Peyer's patch (tissue), 4 donors: ENCODE data around the gene PERCC1. TPM values are rescaled to one million over a fixed set of nuclear protein-coding genes. Genes with fewer than 3 reads are reported as not detected.

Experiments
- DNase-seq, 3 donors: peaks; one replicate each; pipeline ENCODE4 v3.0.0-alpha.2; 2017 to 2019
- H3K27ac ChIP-seq, 4 donors: fragments of 200-600 bp; sonication (generic); one replicate each; pipeline ENCODE4 v1.5.1; 2016 to 2019
- H3K27me3 ChIP-seq, 2 donors: fragments of 200-600 bp; sonication (generic); one replicate each; pipeline ENCODE4 v1.5.1; 2019
- H3K36me3 ChIP-seq, 3 donors: fragments of 200-600 bp; sonication (generic); one replicate each; pipeline ENCODE4 v1.5.1; 2016 to 2019
- H3K4me1 ChIP-seq, 4 donors: fragments of 200-600 bp; sonication (generic); one replicate each; pipeline ENCODE4 v1.5.1; 2016 to 2019
- H3K4me3 ChIP-seq, 4 donors: fragments of 200-600 bp; sonication (generic); 1 replicate in 3 of 4; 2 replicates in 1 of 4; pipeline ENCODE4 v1.5.1; 2016 to 2019; ENCODE audit warnings: mild to moderate bottlenecking in 1 of 4
- H3K9me3 ChIP-seq, 4 donors: fragments of 200-600 bp; sonication (generic); one replicate each; pipeline ENCODE4 v1.5.1; 2016 to 2019; ENCODE audit warnings: mild to moderate bottlenecking in 1 of 4
- CTCF ChIP-seq, 6 experiments: fragments of 450-650 bp in 4 of 6; fragments of 200-600 bp in 2 of 6; sonication (generic) in 1 of 6; IDR thresholded peaks; one replicate each; pipeline ENCODE4 v1.5.1; 2017 to 2019; ENCODE audit warnings: antibody characterized with exemption in 6 of 6, mild to moderate bottlenecking in 3 of 6, moderate library complexity in 1 of 6
- POLR2A ChIP-seq, 2 donors: fragments of 450-650 bp; IDR thresholded peaks; one replicate each; pipeline ENCODE4 v1.5.1; 2017; ENCODE audit warnings: antibody characterized with exemption in 2 of 2, mild to moderate bottlenecking in 2 of 2, moderate library complexity in 2 of 2
- total RNA-seq, 4 donors: library from RNA; depleted of rRNA; stranded (reverse); fragments of >200 nt; gene quantifications; one replicate each; pipeline ENCODE4 v1.1.0, GENCODE V29; 2016

Gene PERCC1
- total RNA-seq, 4 donors from 2014 or later = not detected

- no peak overlapping the region for H3K4me3 ChIP-seq
- peaks cover 0 to 93% (median 0%) of the 10 kb centered on the region in 3 donors for H3K36me3 ChIP-seq
- no peak overlapping the region for H3K27ac ChIP-seq
- TF ChIP-seq CTCF (IDR thresholded peaks at IDR 0.05) (no peak), POLR2A (IDR thresholded peaks at IDR 0.05) (no peak)
- no peaks in the 10 kb centered on the region for H3K9me3 ChIP-seq
- H3K27me3 ChIP-seq = no peaks in the 10 kb centered on the region
- DNase-seq = no peak
- H3K4me1 ChIP-seq = peaks cover 0 to 2% (median under 1%) of the 10 kb centered on the region in 4 donors
Observed at GRCh38 chr16:1450841-1451240, 20.0 kb downstream of the PERCC1 start.

- no peaks in the 10 kb centered on the region for H3K4me1 ChIP-seq
- H3K4me3 ChIP-seq = no peak overlapping the region
- no peaks in the 10 kb centered on the region for H3K27me3 ChIP-seq
- TF ChIP-seq POLR2A (IDR thresholded peaks at IDR 0.05) (no peak), CTCF (IDR thresholded peaks at IDR 0.05) (no peak)
- H3K9me3 ChIP-seq = no peaks in the 10 kb centered on the region
- H3K27ac ChIP-seq = no peak overlapping the region
- H3K36me3 ChIP-seq = peaks cover 0 to 92% (median 0%) of the 10 kb centered on the region in 3 donors
- DNase-seq = no peak
Observed at GRCh38 chr16:1451702-1452392, 21.0 kb downstream of the PERCC1 start.

- peaks cover 0 to 90% (median 0%) of the 10 kb centered on the region in 3 donors for H3K36me3 ChIP-seq
- H3K4me1 ChIP-seq = no peaks in the 10 kb centered on the region
- H3K9me3 ChIP-seq = no peaks in the 10 kb centered on the region
- no peak for TF ChIP-seq POLR2A (IDR thresholded peaks at IDR 0.05)
- no peak for TF ChIP-seq CTCF (IDR thresholded peaks at IDR 0.05)
- no peaks in the 10 kb centered on the region for H3K27me3 ChIP-seq
- no peak overlapping the region for H3K27ac ChIP-seq
- DNase-seq = no peak
- no peak overlapping the region for H3K4me3 ChIP-seq
Observed at GRCh38 chr16:1452530-1452929, 21.7 kb downstream of the PERCC1 start.

GRCh38 chr16:1453316-1453715, 22.4 kb downstream of the PERCC1 start:
- no peaks in the 10 kb centered on the region for H3K27me3 ChIP-seq
- H3K9me3 ChIP-seq = no peaks in the 10 kb centered on the region
- H3K36me3 ChIP-seq = peaks cover 0 to 90% (median 0%) of the 10 kb centered on the region in 3 donors
- no peak overlapping the region for H3K4me3 ChIP-seq
- no peak overlapping the region for H3K27ac ChIP-seq
- H3K4me1 ChIP-seq = peaks cover 0 to under 1% (median 0%) of the 10 kb centered on the region in 4 donors
- TF ChIP-seq CTCF (IDR thresholded peaks at IDR 0.05) (no peak), POLR2A (IDR thresholded peaks at IDR 0.05) (no peak)
- DNase-seq = no peak

- Histone ChIP-seq H3K36me3 (peaks cover 0 to 89% (median 0%) of the 10 kb centered on the region in 3 donors), H3K27me3 (no peaks in the 10 kb centered on the region), H3K9me3 (no peaks in the 10 kb centered on the region), H3K4me3 (no peak overlapping the region), H3K4me1 (peaks cover 0 to 8% (median 2%) of the 10 kb centered on the region in 4 donors), H3K27ac (no peak overlapping the region)
- no peak for DNase-seq
- TF ChIP-seq CTCF (IDR thresholded peaks at IDR 0.05) (no peak), POLR2A (IDR thresholded peaks at IDR 0.05) (no peak)
Observed at GRCh38 chr16:1454561-1454960, 23.7 kb downstream of the PERCC1 start.
